Measurements from ENCODE around the gene CDK5R1.

CDK5R1 gene

DNA sequence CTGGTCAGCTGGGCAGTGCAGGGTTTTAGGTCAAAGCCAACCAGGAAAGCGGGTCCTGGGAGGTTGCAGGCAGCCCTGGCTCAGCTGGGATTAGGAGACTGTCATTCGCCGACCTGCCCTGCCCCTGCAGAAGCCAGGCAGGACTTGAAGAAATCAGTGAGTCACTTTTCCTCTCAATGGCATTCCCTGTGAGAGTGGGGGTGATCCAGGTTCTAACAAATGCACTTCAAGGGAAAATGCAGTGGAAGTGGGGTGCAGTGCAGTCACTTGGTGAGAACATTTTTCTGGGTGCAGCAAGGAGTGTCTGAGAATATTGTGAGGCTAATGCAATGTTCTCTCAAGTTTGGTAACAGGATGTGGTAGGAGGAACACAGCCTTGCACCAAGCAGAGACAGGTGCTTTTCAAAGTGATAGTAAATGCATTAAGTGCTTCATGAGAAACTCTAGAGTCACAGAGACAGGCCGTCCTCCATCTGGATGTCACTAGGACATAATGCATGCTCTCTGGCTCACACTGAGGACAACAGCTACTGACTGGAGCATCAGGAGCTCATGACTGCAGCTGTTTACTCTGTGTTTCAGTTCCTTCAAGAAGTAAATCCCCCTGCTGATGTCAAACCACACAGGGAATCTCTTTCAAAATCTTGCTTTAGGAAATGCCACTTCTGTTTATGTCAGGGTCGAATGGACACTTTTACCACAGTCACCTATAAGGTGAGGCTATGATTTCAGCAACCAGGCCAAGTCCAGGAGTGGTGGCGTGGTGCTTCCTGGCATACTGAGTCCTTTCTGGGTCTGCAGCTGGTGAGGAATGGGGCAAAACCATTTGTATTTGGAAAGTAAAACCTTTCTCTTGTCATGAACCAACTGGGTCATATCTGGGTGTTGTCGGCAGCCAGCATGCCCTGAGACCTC is 16.7 kb downstream of the CDK5R1 start:
- H3K4me3 ChIP-seq (replicated peaks; ENCODE audit: low read depth, low read length): no peak overlapping the region
- TF ChIP-seq, protein P1, sequence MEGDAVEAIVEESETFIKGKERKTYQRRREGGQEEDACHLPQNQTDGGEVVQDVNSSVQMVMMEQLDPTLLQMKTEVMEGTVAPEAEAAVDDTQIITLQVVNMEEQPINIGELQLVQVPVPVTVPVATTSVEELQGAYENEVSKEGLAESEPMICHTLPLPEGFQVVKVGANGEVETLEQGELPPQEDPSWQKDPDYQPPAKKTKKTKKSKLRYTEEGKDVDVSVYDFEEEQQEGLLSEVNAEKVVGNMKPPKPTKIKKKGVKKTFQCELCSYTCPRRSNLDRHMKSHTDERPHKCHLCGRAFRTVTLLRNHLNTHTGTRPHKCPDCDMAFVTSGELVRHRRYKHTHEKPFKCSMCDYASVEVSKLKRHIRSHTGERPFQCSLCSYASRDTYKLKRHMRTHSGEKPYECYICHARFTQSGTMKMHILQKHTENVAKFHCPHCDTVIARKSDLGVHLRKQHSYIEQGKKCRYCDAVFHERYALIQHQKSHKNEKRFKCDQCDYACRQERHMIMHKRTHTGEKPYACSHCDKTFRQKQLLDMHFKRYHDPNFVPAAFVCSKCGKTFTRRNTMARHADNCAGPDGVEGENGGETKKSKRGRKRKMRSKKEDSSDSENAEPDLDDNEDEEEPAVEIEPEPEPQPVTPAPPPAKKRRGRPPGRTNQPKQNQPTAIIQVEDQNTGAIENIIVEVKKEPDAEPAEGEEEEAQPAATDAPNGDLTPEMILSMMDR (IDR thresholded peaks at IDR 0.05; ENCODE audit: low read depth, low read length, missing control alignments): no peak
- DNase-seq (ENCODE audit: extremely low read depth, low read depth): no peak

DNA sequence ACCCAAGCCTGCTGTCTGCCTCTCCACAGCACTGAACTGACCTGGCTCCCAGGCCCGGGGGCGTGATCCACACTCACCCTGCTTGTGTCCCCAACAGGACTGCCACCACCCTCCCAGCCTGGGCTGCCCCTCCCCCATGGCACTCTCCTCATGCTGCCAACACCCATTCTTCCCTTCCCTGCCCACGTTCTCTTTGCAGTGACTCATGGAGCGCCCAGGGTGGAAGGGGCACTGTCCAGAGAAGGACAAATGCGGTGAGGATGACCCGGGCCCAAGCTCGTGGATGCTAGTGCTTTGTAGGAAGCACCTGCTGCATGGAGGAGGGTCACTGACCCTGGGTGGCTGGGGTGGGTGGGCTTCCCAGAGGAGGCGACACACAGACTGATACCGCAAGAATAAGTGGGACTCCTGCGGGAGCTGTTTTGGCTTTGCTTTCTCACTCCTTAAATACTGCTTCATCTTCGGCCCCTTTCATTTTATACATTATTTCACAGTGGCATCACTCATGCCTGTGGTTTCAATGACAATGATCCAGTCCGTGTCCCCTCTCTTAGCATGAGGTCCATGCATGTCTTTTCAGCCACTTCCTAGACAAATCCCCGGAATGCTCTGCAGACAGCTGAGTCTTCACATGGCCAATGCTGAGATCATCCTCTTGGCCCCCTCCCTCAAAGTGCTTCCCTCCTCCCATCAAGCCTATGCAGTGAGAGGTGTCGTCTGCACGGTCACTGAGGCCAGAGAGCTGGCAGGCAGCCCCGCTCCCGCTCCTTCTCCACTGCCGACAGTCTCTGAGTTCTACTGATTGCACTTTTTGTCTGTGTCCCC is 17.6 kb downstream of the CDK5R1 start:
- DNase-seq (ENCODE audit: extremely low read depth, low read depth): no peak
- TF ChIP-seq, protein P1 (IDR thresholded peaks at IDR 0.05; ENCODE audit: low read depth, low read length, missing control alignments): no peak
- H3K4me3 ChIP-seq (replicated peaks; ENCODE audit: low read depth, low read length): no peak overlapping the region

DNA sequence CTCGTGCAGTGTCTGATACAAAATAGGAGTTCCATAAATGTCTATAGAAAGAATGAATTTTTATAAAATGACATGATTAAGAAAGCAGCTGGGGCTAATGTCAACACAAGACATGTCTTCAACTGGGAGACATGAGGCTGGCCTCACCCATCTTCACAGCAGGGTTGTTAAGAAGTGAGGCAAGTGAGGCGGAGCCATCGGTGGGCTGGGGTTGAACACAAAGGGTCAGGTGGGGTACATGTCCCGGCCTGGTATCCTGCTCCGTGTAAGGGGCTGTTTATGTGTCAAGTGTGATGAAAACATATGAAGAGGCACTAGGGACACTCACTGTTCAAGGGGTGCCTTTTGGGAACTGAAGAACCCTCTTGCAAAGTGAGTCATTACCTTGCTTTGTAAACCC is 22.1 kb downstream of the CDK5R1 start:
- no peak for DNase-seq (ENCODE audit: extremely low read depth, low read depth)
- TF ChIP-seq, protein P1 (IDR thresholded peaks at IDR 0.05; ENCODE audit: low read depth, low read length, missing control alignments): no peak
- no peak overlapping the region for H3K4me3 ChIP-seq (replicated peaks; ENCODE audit: low read depth, low read length)

DNA sequence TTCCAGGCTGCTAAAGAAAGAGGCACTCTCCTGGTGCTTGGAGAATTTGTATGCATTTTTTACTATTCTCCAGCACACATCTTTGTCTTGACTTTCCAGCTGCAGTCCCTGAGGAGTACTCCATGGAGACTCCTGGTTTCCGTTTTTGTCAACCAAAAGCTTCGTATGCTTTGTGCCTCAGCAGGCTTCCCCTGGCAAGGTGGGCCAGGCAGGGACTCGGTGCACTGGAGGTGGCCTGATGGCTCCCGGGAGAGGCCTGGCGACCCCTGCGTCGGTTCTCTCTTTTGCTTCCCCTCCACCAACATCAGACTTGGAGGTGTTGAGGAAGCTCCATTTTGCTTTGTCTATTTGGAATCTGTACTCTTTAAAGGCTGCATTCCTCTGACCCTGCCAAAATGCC is 23.7 kb downstream of the CDK5R1 start:
- H3K4me3 ChIP-seq (replicated peaks; ENCODE audit: low read depth, low read length): no peak overlapping the region
- TF ChIP-seq, protein P1 (IDR thresholded peaks at IDR 0.05; ENCODE audit: low read depth, low read length, missing control alignments): no peak
- DNase-seq (ENCODE audit: extremely low read depth, low read depth): no peak

DNA sequence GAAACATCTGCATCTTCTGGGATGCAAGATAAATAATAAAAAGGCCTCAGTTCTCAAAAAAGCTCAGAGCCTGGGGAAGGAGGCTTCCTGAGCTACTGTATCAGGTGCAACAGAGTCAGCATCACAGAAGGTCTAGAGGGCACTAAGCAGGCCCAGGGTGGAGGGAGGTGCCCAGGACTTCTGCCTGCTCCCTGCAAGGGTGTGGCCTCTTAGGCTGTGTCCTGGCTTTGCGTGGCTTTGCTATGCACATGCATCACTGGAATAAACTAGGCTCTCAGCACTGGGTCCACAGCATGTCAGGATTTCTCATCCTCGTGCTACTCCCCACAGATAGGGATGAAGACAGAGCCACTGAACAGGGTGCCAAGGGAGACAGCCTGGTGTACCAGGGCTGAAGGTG is 25.5 kb downstream of the CDK5R1 start:
- TF ChIP-seq, protein P1 (IDR thresholded peaks at IDR 0.05; ENCODE audit: low read depth, low read length, missing control alignments): no peak
- H3K4me3 ChIP-seq (replicated peaks; ENCODE audit: low read depth, low read length): no peak overlapping the region
- DNase-seq (ENCODE audit: extremely low read depth, low read depth): no peak

DNA sequence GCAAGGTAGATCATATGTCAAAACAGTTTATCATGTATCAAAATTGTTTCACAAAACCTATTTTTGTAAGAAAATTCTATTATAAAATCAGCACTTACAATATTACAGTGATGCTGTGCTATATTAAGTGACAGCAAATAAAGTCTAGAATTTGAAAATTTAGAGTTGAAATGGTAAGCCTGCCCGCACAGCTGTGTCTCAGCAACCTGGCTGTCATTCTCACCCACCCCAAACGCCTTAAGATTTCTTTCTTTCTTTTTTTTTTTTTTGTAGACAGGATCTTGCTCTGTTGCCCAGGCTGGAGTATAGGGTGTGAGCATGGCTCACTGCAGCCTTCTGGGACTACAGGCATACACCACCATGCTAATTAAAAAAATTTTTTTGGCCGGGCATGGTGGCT is 26.8 kb downstream of the CDK5R1 start:
- H3K4me3 ChIP-seq (replicated peaks; ENCODE audit: low read depth, low read length): no peak overlapping the region
- TF ChIP-seq, protein P1 (IDR thresholded peaks at IDR 0.05; ENCODE audit: low read depth, low read length, missing control alignments): no peak
- no peak for DNase-seq (ENCODE audit: extremely low read depth, low read depth)
